Activated CD4-positive, alpha-beta T cell treated with anti-CD3 and anti-CD28 coated beads, Interleukin-2, Interleukin-6, amounts not matched to agents 100 ng/mL and 50 ng/mL, durations not matched to agents 16 hours and 8 hours (primary cell): ENCODE measurements around the gene DCDC2.
A peak's percentile ranks its signal among the peaks of the same experiment; 100 is the strongest.
"Not testable (repeated sequence)": the region's sequence is repeated elsewhere in the genome, so short reads cannot be mapped to it uniquely, and the experiment has no call there.

Source experiments
- DNase-seq: peaks from one replicate; pipeline ENCODE4 v3.0.0-alpha.2; 2020

The DCDC2 gene

DNA sequence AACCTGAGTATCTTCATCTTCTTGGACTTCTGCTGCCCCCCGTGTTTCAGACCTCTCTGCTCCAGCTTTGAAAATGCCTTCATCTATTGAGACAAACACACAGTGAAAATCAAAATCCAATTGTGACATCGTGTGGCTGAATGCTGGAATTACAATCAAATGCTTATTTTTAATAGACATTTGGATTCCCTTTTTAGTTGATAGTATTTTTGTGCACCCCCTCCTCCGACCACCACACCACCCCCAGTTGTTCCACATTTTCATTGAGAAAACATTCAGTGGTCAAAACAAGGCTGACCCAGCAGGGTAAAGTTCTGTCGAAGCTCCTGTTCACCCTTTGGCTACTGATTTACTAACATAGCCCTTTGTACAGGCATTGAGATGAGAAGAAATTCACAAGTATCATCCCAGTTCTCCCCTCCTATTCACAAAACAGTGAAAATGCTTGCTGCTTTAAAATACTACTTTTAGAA, 152.8 kb downstream of the DCDC2 start:
- peak; percentile 30 for DNase-seq

DNA sequence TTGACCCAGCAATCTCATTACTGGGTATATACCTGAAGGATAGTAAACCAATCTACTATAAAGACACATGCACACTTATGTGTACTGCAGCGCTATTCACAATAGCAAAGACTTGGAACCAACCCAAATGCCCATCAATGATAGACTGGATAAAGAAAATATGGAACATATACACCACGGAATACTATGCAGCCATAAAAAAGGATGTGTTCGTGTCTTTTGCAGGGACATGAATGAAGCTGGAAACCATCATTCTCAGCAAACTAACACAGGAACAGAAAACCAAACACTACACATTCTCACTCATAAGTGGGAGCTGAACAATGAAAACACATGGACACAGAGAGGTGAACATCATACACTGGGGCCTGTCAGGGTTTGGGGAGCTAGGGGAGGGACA, 153.7 kb downstream of the DCDC2 start:
- DNase-seq = not testable (repeated sequence)

DNA sequence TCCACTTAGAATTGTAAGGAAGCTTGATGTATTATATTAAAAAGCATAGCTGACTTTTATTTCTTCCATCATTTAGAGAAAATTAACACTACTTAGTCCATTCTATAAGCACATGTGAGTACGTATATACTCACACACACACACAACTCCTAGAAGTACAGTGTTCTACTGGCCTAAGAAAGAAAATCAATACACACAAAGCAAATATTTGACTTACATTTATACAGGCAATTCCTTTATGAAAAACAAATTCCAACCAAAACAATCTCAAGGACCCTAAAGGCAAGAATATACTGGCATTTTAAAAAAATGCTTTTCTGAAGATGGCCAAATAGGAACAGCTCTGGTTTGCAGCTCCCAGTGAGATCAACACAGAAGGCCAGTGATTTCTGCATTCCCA, 160.0 kb downstream of the DCDC2 start:
- DNase-seq = no peak

DNA sequence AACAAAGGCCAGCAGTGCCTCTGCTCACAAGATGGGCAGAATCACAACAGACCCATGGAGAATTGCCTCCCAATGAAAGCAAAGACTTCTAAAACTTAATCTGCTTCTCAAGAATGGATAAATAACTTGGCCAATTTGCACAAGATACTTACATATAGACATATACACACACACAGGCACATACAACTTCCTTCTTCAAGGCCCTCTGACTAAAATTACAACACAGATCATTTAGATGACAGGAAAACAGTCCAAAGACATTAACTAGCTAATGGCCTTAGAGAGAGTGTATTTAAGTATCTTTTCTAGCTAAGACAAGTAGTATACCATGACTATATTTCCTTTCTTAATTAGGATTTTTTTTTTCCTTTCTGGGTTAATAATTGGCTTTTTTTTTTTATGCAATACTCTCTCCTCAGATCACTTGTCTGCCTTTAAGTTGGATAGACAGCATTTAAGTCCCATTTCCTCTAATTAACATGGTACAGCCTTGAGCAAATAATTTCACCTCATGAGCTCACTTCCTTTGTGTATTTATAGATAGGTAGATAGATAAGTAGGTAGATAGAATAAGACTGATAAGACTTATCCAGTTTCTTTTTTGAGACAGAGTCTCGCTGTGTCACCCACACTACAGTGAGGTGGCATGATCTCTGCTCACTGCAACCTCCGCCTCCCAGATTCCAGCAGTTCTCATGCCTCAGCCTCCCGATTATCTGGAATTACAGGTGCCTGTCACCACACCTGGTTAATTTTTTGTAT, 161.8 kb downstream of the DCDC2 start:
- DNase-seq = no peak

DNA sequence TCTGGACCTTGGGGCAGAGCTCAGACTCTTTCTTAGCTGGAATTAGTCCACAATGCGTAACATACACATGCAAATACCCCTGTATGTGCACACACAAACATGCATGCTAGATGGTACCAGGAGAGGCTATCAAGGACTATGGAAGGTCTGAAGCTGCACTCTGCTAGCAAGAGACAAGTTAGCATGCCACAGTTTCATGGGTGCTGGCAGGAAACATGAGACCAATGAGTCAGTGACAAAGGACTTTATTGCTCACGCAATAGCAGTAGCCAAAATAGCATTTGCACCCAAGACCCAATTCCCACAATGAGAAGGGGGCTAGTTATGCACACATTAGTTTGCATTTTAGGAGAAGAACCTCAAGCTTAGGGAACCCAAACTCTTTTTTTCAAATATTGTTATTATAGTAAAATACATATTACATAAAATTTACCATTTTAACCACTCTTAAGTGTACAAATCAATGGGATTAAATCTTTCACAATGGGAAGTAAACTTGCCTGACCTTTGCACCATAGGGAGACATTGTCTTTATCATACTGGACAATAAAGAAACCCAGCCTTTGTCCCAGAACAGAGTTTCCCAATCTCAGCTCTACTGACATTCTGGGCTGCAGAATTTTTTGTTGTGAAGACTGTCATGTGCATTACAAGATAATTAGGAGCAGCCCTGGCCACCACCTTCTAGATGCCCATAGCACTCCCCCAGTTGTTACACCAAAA, 162.7 kb downstream of the DCDC2 start:
- DNase-seq = no peak

DNA sequence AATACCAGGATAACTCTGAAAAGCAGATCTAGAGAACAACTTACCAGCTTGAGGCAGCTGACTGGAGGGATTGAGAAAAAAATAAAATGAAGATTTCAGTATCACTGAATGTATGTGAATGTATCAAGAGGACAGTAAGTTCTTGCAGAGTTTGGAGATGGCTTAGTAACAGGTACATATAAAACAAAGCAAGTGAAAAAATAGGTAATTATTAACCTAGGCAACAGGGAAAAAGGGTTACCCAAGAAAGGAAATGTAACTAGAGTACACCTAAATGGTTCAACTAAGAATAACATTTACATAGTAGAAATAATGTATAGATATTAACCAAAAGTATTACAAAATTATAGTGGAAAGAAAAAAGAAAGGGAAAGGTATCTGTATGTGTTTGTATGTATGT, 164.5 kb downstream of the DCDC2 start:
- DNase-seq = no peak

DNA sequence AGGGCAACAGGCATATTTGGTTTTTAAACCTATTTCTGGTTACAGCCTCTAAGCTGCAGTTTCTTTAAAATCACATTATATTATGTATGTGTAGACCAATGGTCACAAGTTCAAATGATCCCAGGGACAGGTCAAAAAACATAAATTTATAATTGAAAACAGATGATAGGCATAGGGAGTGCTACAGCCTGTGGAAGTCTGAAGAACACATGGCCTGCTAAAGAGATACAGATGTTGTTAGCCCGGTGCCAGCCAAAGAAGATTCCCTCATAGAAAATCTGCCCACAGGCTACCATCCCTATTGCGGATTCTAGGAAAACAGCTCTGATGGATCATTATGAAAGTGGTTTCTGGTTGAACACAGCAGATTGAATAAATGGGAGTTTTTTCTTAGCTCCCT, 166.5 kb downstream of the DCDC2 start:
- DNase-seq = no peak

DNA sequence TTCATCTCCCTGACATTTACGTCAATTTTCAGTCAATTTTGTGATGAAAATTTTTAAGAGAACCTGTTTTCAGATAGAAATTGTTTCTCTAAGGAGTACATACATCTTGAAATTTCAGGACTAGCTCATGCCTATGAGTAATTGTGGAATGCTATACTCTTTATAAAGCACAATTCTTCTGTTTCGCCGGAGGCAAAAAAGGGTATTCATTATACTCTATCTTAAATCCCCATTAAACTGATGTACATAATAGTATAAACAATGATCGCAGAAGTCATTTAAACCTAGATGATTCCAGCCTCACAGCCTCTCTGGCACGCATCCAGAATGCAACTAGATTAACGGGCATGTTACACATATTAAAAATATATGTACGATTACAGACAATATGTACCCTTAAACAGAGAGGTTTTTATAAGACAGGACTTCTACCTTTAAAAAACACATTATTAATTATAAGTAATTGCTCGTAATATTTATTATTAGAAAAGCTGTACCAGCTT, 169.2 kb downstream of the DCDC2 start:
- no peak for DNase-seq

DNA sequence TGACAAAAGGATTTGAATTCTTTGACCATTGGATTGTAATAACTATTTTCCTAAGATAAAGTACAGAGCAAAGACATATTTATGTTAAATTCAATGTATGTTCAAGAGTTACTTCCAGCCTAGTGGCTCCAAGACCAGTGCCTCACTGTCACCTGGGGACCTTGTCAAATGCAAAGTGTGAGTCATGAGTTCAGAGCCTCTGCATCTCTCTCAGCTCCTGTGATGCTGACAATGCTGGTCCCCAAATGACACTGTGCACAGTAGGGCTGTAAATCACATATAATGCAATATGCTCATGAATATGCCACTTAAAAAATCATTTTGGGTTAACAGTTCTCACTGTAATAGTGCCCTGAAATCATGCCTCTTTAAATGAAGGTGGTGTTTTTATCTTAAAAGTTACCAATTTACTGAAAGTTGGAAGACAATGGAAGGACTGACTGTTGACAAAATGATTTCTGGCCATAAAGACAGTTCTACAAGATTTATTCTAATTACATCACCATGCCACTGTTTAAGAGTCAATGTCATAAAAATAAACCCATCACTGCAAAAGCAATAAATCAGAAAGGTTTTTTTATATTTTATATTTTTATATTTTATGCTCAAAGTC, 169.8 kb downstream of the DCDC2 start:
- DNase-seq = no peak

DNA sequence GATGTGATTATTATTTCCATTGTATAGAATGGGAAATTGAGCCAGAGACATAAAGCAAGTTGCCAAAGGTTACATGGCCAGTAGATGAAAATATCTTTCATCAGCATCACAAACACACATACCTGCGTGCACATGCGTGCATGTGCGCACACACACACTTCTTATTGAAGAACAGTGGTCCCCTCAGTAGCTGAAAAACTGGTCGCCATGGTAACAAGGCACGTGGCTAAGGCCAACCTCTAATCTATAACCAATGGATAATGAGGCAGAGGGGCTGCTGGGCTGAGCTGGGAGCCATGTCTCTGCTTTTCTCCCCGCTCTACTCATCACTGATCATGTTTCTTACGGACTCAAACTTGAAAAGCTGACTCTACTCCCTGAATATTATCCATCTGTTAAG, 171.5 kb downstream of the DCDC2 start:
- DNase-seq = no peak

DNA sequence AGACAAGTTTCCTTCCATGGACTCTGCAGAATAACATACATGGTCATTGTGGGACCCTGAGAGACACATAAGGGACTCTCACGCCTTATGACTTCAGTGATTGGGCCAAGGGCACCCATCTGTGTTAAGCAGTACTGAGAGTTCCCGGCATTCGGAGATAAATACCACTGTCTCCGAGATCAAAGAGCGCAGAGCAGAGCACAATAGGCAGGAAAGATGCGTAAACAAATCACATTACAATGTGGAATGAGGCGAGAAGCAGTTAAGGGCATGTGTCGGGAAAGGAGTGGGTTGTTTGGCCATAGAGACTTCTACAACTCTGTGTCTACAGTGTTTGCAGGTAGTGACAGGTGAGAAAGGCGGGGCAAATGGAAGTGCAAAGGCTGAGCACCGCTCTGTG, 174.3 kb downstream of the DCDC2 start:
- DNase-seq = no peak

DNA sequence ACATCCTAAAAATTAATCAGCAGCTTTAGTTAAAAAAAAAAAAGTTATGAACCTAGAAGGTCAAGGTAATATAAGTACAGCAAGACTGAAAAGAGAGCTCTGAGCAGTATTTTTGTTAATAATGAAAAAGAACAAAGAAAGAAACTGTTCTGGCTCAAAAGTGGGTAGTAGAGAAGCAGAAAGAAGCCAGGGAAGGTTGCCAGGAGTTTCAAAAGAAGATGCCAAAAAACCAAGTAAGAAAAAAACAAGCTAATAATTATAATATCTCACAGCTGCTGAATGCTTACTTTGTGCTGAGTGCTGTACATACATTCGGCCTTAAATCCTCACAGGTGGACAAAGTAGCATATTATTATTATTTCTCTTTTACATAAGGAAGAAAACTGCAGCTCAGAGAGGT, 200.0 kb downstream of the DCDC2 start:
- no peak for DNase-seq

DNA sequence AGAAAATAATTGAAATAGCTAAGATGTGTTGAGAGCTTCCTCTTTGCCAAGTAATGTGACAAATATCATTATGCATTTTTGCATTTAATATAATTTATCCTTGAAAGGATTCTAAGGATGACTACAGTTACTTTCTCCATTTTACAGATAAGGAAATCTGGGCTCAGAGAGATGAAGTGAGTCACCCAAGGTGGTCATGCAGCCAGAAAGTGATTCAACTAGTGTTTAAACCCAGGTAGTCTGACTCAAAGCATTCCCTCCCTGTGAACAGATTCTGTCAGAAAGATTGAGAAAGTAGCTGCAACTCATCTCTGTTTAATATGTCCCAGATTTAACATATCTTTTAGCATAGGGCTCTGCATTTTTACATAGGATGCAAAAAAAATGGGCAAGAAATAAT, 203.7 kb downstream of the DCDC2 start:
- DNase-seq = peak; percentile 37

DNA sequence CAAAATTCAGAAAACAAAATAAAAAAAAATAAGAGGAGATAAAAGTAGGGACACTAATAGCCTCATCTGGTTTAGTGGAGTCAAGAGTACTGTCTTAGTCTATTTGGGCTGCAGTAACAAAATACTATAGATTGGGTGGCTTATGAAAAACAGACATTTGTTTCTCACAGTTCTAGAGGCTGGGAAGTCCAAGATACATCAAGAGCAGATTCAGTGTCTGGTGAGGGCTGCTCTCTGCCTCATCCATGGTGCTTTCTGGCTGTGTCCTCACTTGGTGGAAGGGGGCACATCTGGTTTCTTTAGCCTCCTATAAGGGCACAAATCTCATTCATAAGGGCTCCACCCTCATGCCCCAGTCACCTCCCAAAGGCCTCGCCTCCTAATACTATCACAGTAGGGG, 205.8 kb downstream of the DCDC2 start:
- no peak for DNase-seq

DNA sequence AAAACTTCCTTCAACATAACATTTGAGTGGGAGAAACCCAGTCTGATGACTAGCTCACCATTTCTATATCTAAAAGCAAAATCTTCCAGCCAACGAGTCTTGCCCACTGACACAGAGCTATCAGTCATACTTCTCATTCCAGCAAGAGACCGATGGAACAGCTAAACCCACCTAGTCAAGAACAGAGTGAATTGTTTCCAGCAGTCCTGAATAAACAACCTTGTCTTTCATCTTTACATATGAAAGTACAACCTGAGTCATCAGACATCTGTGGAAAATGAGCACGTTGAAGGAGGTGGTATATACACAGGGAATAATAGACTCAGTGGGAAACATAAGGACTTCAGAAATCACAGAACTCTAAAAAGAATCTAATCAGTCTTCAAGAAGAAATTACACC, 208.0 kb downstream of the DCDC2 start:
- no peak for DNase-seq

DNA sequence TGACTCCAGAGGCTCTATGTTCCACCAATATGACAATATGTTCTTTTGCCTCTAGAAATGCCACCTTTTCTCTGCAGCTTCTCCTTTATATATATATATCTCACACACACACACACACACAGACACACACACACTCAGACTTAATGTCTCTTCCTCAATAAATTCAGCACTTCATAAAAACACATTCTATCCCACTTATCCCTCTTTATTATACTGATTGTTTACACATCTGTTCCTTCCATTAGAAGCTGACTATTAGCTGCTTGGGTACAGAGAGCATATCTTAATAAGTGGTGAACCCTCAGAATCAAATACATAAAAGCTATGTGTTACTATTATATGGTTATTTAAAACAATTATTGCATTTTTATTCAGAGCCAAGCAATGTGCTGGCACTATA, 208.6 kb downstream of the DCDC2 start:
- no peak for DNase-seq

DNA sequence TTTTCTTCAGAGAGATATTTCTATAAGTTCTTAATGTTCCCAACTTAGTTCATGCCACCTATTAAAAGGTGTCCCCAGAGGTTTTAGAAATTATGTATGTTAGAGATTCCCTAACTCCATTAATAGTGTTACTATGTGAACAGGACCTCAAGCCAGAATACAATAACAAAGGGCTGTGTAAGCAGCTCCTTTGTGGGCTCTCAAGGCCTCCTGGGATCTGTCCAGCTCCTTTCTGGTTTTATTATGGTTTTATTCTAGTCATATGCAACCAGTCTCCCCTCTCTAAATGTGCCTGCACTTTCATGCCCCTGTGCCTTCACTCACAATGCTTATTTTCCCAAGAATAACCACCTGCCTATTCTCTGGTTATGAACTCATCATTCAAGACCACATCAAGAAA, 209.2 kb downstream of the DCDC2 start:
- no peak for DNase-seq

DNA sequence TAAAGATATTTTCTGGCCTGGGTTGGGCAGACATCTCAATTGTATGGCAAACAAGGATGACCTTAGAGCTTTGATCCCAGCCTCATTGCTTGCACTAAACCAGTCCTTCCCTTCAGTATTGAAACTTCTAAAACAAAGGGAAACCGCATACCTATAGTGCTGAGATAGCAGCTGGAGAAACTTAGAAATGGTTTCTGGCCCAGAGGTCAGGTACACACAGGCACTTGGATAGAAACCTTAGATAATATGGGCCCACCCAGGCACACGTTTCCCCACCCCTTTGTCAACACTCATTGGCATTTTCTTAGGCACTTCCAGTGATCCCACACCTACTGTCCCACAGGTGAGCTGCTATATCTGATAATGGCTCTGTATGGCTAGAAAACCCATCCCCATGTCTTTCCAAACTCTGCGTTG, 209.7 kb downstream of the DCDC2 start:
- DNase-seq = no peak

DNA sequence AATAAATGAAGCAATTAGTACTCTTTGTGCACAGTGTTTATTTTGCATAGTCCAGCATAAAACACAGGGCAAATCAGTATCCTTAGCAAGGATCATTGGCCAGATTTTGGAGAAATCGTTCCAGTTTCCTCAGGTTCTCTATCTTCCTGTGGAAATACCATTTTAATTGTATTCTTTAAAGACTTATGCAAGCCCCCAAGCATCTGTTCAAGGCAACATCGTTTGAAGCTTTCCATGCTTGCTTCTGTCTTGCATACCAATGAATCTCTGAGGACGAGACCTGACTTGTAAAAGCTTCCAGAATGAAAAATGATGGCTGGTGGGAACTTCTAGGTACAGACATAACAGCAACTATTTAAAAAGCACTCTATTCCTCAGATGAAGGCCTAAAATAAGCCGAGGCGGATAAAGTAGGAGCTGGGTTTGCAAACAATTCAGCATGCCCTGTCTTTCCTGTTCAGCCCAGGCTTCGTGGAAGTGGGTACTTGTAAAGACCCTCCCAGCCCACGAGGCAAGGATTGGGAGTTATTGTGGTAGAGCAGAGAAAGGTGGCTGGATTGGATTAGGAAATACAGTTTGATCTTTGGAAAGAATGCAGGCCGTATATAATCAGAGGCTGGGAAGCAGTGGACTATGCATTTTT, 210.2 kb downstream of the DCDC2 start:
- no peak for DNase-seq

DNA sequence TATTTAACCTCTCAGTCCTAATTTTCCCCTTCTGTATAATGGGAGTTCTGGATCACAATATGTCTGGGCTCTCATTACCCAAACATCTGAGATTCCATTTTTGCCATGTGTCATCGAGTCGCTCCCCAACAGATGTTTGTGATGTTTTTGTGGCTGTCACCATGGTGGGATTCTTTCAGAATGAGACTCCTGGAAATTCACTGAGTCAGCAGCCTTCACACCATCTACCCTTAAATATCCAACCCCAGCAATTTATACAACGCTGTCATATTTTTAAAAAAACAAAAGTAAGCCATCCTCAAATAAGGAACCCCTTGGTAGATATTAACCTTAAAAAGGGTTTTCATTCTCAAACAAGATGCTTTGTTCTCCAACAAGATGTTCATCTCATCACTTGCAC, 211.0 kb downstream of the DCDC2 start:
- DNase-seq = no peak

DNA sequence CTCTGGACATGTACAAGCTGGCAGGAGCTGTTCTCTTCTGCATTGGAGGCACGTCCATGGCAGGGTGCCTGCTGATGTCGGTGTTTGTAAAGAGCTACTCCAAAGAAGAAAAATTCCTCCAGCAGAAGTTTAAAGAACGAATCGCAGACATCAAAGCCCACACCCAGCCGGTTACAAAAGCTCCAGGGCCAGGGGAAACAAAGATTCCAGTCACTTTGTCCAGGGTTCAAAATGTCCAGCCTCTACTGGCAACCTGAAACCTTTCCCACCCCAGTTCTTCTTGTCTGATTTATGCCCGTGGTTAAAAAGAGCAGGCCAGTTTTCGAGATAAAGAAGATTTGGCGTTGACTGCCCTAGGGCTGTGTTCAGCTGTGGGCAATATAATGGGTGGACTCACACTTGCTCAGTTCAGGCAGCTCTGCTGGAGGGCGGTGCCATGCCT, 212.1 kb downstream of the DCDC2 start:
- DNase-seq = no peak

DNA sequence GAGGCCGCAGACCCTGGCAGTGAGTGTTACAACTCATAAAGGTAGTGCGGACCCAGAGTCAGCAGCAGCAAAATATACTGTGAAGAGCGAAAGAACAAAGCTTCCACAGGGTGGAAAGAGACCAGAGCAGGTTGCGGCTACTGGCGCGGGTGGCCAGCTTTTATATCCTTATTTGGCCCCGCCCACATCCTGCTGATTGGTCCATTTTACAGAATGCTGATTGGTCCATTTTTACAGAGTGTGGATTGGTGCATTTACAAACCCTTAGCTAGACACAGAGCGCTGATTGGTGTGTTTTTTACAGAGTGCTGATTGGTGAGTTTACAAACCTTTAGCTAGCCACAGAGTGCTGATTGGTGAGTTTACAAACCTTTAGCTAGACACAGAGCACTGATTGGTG, 215.1 kb downstream of the DCDC2 start:
- DNase-seq = not testable (repeated sequence)

DNA sequence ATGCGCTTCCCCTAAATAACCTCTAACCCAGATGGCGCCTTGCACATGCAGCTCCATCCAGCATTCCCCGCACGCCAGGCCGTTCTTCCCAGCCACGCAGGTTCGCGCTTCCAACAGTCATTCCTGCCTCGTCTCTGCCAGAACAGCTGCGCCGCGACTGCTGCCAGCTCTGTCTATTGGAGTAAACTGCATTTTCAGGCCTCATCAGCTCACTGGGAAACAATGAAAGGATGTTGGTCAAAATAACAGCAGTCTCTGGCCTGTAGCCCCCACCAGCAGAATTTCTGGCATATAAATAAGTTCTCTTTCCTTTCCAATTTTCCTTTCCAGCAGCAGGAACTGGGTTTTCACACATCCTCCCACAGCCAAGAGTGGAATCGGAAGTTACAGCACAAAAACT, 217.3 kb downstream of the DCDC2 start:
- no peak for DNase-seq
